Measurements from ENCODE around the gene XRCC5.

Gene XRCC5

GRCh38 chr2:216108967-216109921 is at the start of gene XRCC5 (continued):
- TF ChIP-seq ZNF768 (tag by site-specific recombination; IDR thresholded peaks at IDR 0.05) (no peak), ZNF146 (tag by site-specific recombination; IDR thresholded peaks at IDR 0.05) (no peak), ZFP37 (tag by site-specific recombination; IDR thresholded peaks at IDR 0.05) (peak; percentile 48; the same call in 1 of the 2 replicates), KLF7 (tag by site-specific recombination; IDR thresholded peaks at IDR 0.05; ENCODE audit: borderline replicate concordance) (no peak), ZNF677 (tag by site-specific recombination; IDR thresholded peaks at IDR 0.05) (no peak), ZEB2 (tag by site-specific recombination; IDR thresholded peaks at IDR 0.05) (peak; percentile 47; the same call in 1 of the 2 replicates), ZNF132 (tag by site-specific recombination; IDR thresholded peaks at IDR 0.05; ENCODE audit: borderline replicate concordance) (no peak), ZNF843 (tag by site-specific recombination; IDR thresholded peaks at IDR 0.05) (no peak; the same call in 1 of the 2 replicates), ZBTB11 (tag by site-specific recombination; conservative IDR thresholded peaks at IDR 0.05; ENCODE audit: low read depth) (peak; percentile 95), SP7 (tag by site-specific recombination; IDR thresholded peaks at IDR 0.05) (peak; percentile 22; the same call in 1 of the 2 replicates), ZNF501 (tag by site-specific recombination; IDR thresholded peaks at IDR 0.05) (0 out of 2 replicates have a peak, but pooled peaks have one; percentile 16), ELK4 (IDR thresholded peaks at IDR 0.05; ENCODE audit: borderline replicate concordance, low read depth, low read length) (peak; percentile 79; the same call in 1 of the 2 replicates), ZNF354C (tag by site-specific recombination; IDR thresholded peaks at IDR 0.05; ENCODE audit: borderline replicate concordance, low read depth) (no peak), ZNF394 (tag by site-specific recombination; IDR thresholded peaks at IDR 0.05; ENCODE audit: borderline replicate concordance) (peak; percentile 57), SCRT1 (tag by site-specific recombination; IDR thresholded peaks at IDR 0.05; ENCODE audit: borderline replicate concordance) (no peak), ZFP41 (tag by site-specific recombination; IDR thresholded peaks at IDR 0.05; ENCODE audit: borderline replicate concordance) (no peak), ZXDB (tag by site-specific recombination; IDR thresholded peaks at IDR 0.05) (0 out of 2 replicates have a peak, but pooled peaks have one; percentile 23), ZBTB17 (tag by site-specific recombination; IDR thresholded peaks at IDR 0.05) (peak; percentile 8; the same call in 1 of the 2 replicates), ZNF580 (tag by site-specific recombination; IDR thresholded peaks at IDR 0.05) (peak; percentile 26; the same call in 1 of the 2 replicates)
- TF ChIP-seq, protein P1, sequence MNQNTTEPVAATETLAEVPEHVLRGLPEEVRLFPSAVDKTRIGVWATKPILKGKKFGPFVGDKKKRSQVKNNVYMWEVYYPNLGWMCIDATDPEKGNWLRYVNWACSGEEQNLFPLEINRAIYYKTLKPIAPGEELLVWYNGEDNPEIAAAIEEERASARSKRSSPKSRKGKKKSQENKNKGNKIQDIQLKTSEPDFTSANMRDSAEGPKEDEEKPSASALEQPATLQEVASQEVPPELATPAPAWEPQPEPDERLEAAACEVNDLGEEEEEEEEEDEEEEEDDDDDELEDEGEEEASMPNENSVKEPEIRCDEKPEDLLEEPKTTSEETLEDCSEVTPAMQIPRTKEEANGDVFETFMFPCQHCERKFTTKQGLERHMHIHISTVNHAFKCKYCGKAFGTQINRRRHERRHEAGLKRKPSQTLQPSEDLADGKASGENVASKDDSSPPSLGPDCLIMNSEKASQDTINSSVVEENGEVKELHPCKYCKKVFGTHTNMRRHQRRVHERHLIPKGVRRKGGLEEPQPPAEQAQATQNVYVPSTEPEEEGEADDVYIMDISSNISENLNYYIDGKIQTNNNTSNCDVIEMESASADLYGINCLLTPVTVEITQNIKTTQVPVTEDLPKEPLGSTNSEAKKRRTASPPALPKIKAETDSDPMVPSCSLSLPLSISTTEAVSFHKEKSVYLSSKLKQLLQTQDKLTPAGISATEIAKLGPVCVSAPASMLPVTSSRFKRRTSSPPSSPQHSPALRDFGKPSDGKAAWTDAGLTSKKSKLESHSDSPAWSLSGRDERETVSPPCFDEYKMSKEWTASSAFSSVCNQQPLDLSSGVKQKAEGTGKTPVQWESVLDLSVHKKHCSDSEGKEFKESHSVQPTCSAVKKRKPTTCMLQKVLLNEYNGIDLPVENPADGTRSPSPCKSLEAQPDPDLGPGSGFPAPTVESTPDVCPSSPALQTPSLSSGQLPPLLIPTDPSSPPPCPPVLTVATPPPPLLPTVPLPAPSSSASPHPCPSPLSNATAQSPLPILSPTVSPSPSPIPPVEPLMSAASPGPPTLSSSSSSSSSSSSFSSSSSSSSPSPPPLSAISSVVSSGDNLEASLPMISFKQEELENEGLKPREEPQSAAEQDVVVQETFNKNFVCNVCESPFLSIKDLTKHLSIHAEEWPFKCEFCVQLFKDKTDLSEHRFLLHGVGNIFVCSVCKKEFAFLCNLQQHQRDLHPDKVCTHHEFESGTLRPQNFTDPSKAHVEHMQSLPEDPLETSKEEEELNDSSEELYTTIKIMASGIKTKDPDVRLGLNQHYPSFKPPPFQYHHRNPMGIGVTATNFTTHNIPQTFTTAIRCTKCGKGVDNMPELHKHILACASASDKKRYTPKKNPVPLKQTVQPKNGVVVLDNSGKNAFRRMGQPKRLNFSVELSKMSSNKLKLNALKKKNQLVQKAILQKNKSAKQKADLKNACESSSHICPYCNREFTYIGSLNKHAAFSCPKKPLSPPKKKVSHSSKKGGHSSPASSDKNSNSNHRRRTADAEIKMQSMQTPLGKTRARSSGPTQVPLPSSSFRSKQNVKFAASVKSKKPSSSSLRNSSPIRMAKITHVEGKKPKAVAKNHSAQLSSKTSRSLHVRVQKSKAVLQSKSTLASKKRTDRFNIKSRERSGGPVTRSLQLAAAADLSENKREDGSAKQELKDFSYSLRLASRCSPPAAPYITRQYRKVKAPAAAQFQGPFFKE (tag by site-specific recombination; IDR thresholded peaks at IDR 0.05; ENCODE audit: borderline replicate concordance): no peak
- TF ChIP-seq, protein P2, sequence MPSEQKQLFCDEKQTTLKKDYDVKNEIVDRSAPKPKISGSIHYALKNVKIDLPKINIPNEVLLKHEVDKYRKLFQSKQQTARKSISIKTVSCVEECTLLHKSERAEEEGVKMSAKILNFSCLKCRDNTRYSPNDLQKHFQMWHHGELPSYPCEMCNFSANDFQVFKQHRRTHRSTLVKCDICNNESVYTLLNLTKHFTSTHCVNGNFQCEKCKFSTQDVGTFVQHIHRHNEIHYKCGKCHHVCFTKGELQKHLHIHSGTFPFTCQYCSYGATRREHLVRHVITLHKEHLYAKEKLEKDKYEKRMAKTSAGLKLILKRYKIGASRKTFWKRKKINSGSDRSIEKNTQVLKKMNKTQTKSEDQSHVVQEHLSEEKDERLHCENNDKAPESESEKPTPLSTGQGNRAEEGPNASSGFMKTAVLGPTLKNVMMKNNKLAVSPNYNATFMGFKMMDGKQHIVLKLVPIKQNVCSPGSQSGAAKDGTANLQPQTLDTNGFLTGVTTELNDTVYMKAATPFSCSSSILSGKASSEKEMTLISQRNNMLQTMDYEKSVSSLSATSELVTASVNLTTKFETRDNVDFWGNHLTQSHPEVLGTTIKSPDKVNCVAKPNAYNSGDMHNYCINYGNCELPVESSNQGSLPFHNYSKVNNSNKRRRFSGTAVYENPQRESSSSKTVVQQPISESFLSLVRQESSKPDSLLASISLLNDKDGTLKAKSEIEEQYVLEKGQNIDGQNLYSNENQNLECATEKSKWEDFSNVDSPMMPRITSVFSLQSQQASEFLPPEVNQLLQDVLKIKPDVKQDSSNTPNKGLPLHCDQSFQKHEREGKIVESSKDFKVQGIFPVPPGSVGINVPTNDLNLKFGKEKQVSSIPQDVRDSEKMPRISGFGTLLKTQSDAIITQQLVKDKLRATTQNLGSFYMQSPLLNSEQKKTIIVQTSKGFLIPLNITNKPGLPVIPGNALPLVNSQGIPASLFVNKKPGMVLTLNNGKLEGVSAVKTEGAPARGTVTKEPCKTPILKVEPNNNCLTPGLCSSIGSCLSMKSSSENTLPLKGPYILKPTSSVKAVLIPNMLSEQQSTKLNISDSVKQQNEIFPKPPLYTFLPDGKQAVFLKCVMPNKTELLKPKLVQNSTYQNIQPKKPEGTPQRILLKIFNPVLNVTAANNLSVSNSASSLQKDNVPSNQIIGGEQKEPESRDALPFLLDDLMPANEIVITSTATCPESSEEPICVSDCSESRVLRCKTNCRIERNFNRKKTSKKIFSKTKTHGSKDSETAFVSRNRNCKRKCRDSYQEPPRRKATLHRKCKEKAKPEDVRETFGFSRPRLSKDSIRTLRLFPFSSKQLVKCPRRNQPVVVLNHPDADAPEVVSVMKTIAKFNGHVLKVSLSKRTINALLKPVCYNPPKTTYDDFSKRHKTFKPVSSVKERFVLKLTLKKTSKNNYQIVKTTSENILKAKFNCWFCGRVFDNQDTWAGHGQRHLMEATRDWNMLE (tag by site-specific recombination; conservative IDR thresholded peaks at IDR 0.05; ENCODE audit: low read depth): peak; percentile 76

Measured in HEK293 (cell line).